ENCODE data around the gene CFAP57. TPM values are rescaled to one million over a fixed set of nuclear protein-coding genes. Genes with fewer than 3 reads are reported as not detected.

The CFAP57 gene
- total RNA-seq, 2 experiments from 2014 or later, result not detected

GRCh38 chr1:43299101-43299500 is 127.0 kb downstream of the CFAP57 start:
- DNase-seq, result no peak
- POLR2A ChIA-PET, result no interaction called here
- no peak for ATAC-seq (ENCODE audit: low read depth)
- Mint-ChIP-seq H3K4me3 (no peak overlapping the region), H3K36me3 (no peaks in the 10 kb centered on the region), H3K27me3 (no peaks in the 10 kb centered on the region), H3K9me3 (no peaks in the 10 kb centered on the region), H3K27ac (no peak overlapping the region), H3K4me1 (peaks cover 23% of the 10 kb centered on the region)

- Mint-ChIP-seq H3K27ac (peak within 1 kb of the TSS; percentile 28), H3K4me3 (no peak within 1 kb of the TSS), H3K9me3 (no peaks in the 10 kb centered on the region), H3K4me1 (peaks cover 16% of the 10 kb centered on the region), H3K27me3 (no peaks in the 10 kb centered on the region), H3K36me3 (no peaks in the 10 kb centered on the region)
- ATAC-seq (ENCODE audit: low read depth) (no peak), DNase-seq (no peak)
- POLR2A ChIA-PET, result no interaction called here
Observed at GRCh38 chr1:43300378-43301094, 128.4 kb downstream of the CFAP57 start, which contains the start of gene TIE1. TSS of gene TIE1 (plus strand) at chr1:43300982. CDS start at chr1:43301072, 90 bp downstream.

GRCh38 chr1:43302201-43302600 is 130.1 kb downstream of the CFAP57 start:
- no peak overlapping the region for H3K27ac Mint-ChIP-seq
- no peaks in the 10 kb centered on the region for H3K27me3 Mint-ChIP-seq
- POLR2A ChIA-PET, result no interaction called here
- H3K4me3 Mint-ChIP-seq, result no peak overlapping the region
- H3K36me3 Mint-ChIP-seq, result no peaks in the 10 kb centered on the region
- H3K9me3 Mint-ChIP-seq, result no peaks in the 10 kb centered on the region
- no peak for DNase-seq
- no peak for ATAC-seq (ENCODE audit: low read depth)
- peaks cover 9% of the 10 kb centered on the region for H3K4me1 Mint-ChIP-seq

GRCh38 chr1:43302721-43303470 is 130.8 kb downstream of the CFAP57 start:
- Mint-ChIP-seq H3K9me3 (no peaks in the 10 kb centered on the region), H3K4me3 (no peak overlapping the region), H3K27me3 (no peaks in the 10 kb centered on the region), H3K4me1 (peaks cover 9% of the 10 kb centered on the region), H3K36me3 (no peaks in the 10 kb centered on the region), H3K27ac (no peak overlapping the region)
- DNase-seq, result no peak
- POLR2A ChIA-PET, result no interaction called here
- ATAC-seq (ENCODE audit: low read depth), result no peak

GRCh38 chr1:43303471-43304313 is 131.6 kb downstream of the CFAP57 start:
- H3K27ac Mint-ChIP-seq, result no peak overlapping the region
- no peaks in the 10 kb centered on the region for H3K9me3 Mint-ChIP-seq
- POLR2A ChIA-PET, result no interaction called here
- no peak for DNase-seq
- peaks cover 9% of the 10 kb centered on the region for H3K4me1 Mint-ChIP-seq
- no peak for ATAC-seq (ENCODE audit: low read depth)
- H3K4me3 Mint-ChIP-seq, result no peak overlapping the region
- H3K27me3 Mint-ChIP-seq, result no peaks in the 10 kb centered on the region
- no peaks in the 10 kb centered on the region for H3K36me3 Mint-ChIP-seq

Small RNA genes lying within 50 kb of the gene (microRNA-seq; reads per million reads assigned to microRNA genes)
- not detected for gene MIR6733

Other genes starting within 250 kb of the CFAP57 start
- gene SLC2A1, start 213.5 kb upstream of the CFAP57 start, total RNA-seq, result 10 to 100 TPM; 80.8 to 82.3 TPM
- gene EBNA1BP2, start within 50 bp of the CFAP57 start, total RNA-seq, result 10 to 100 TPM; 34.5 to 40.0 TPM
- not detected for gene TMEM125, start 97.7 kb downstream of the CFAP57 start, total RNA-seq
- not detected for gene C1orf210, start 113.3 kb downstream of the CFAP57 start, total RNA-seq
- under 1 TPM; 0.23 to 0.75 TPM for gene TIE1, start 128.7 kb downstream of the CFAP57 start, total RNA-seq
- gene MPL, start 165.5 kb downstream of the CFAP57 start, total RNA-seq, result not detected
- gene CDC20, start 186.7 kb downstream of the CFAP57 start, total RNA-seq, result 100 to 1,000 TPM; 107 to 123 TPM
- 10 to 100 TPM; 51.3 to 53.7 TPM for gene ELOVL1, start 195.7 kb downstream of the CFAP57 start, total RNA-seq
- gene MED8, start 217.5 kb downstream of the CFAP57 start, total RNA-seq, result 10 to 100 TPM; 34.3 to 35.3 TPM
- gene SZT2, start 217.6 kb downstream of the CFAP57 start, total RNA-seq, result 10 to 100 TPM; 84.8 to 88.2 TPM

Data from activated naive CD8-positive, alpha-beta T cell treated with anti-CD3 and anti-CD28 coated beads, Interleukin-2, amount 10 ng/mL, durations not matched to agents 7 days and 5 days (primary cell).